SK-N-SH (cell line): Measurements from ENCODE around the gene OR52B6. TPM values are rescaled to one million over a fixed set of nuclear protein-coding genes. Genes with fewer than 3 reads are reported as not detected.

Experiments
- CTCF ChIA-PET: fragments of 300-600, 350-600 bp; formaldehyde crosslinking; extraction: SDS; loops from one replicate; lab custom pipeline; 2021; lab: Yijun Ruan, JAX
- POLR2A ChIA-PET: fragments of 350-600 bp; sonication (Branson Sonifier 250); formaldehyde crosslinking; extraction: SDS; loops from one replicate; lab custom pipeline; 2020; ENCODE audit warnings: antibody characterized with exemption, inconsistent platforms; lab: Yijun Ruan, JAX
- DNase-seq: peaks from one replicate; pipeline ENCODE4 v3.0.0; 2012
- H2AFZ ChIP-seq: fragments of 200-600 bp; sonication (generic); 2 replicates; pipeline ENCODE4 v1.8.1; 2016; ENCODE audit warnings: antibody characterized with exemption, mild to moderate bottlenecking, low read depth
- H3F3A ChIP-seq: fragments of 200-600 bp; sonication (generic); replicated peaks from 2 replicates; pipeline ENCODE3; 2016; ENCODE audit warnings: antibody characterized with exemption, mild to moderate bottlenecking; ENCODE audit not compliant: insufficient read depth
- H3K27ac ChIP-seq, 2 experiments: fragments of 200-500 bp in 1 of 2; fragments of 200-600 bp in 1 of 2; sonication (Bioruptor generic) in 1 of 2; sonication (generic), shearing (Covaris generic) in 1 of 2; 2 replicates each; pipeline versions ENCODE4 v1.5.1 to v1.6.1; 2014 to 2016; ENCODE audit warnings: low read depth in 2 of 2, inconsistent platforms in 1 of 2, low read length in 1 of 2, mild to moderate bottlenecking in 1 of 2, mixed read lengths in 1 of 2
- H3K27me3 ChIP-seq: fragments of 200-600 bp; sonication (generic), shearing (Covaris generic); 2 replicates; pipeline ENCODE4 v1.6.1; 2016; ENCODE audit warnings: mixed run types; ENCODE audit not compliant: insufficient read depth
- H3K36me3 ChIP-seq, 2 experiments: fragments of 200-500 bp in 1 of 2; fragments of 200-600 bp in 1 of 2; sonication (Bioruptor generic) in 1 of 2; sonication (generic) in 1 of 2; replicated peaks in 1 of 2; 2 replicates each; pipeline versions ENCODE3 to v1.5.1; 2014 to 2016; ENCODE audit warnings: low read length in 1 of 2, mild to moderate bottlenecking in 1 of 2; ENCODE audit not compliant: insufficient read depth in 2 of 2, control insufficient read depth in 1 of 2
- H3K4me1 ChIP-seq, 2 experiments: fragments of 200-500 bp in 1 of 2; fragments of 200-600 bp in 1 of 2; sonication (Bioruptor generic) in 1 of 2; sonication (generic), shearing (Covaris generic) in 1 of 2; 2 replicates each; pipeline versions ENCODE4 v1.5.1 to v1.6.1; 2014 to 2016; ENCODE audit warnings: low read depth in 1 of 2, low read length in 1 of 2, mixed run types in 1 of 2; ENCODE audit not compliant: insufficient read depth in 2 of 2, control insufficient read depth in 1 of 2
- H3K4me2 ChIP-seq: fragments of 200-600 bp; sonication (generic), shearing (Covaris generic); 2 replicates; pipeline ENCODE4 v1.6.1; 2017; ENCODE audit warnings: mixed run types
- H3K4me3 ChIP-seq, 2 experiments: fragments of 200-500 bp in 1 of 2; fragments of 200-600 bp in 1 of 2; sonication (Bioruptor generic) in 1 of 2; sonication (generic), shearing (Covaris generic) in 1 of 2; 2 replicates each; pipeline versions ENCODE4 v1.5.1 to v1.8.1; 2014 to 2016; ENCODE audit warnings: low read depth in 2 of 2, inconsistent platforms in 1 of 2, low read length in 1 of 2, mild to moderate bottlenecking in 1 of 2, mixed read lengths in 1 of 2, moderate library complexity in 1 of 2
- H3K79me2 ChIP-seq: fragments of 200-600 bp; sonication (generic); 2 replicates; pipeline ENCODE4 v1.8.1; 2017; ENCODE audit warnings: mild to moderate bottlenecking; ENCODE audit not compliant: insufficient read depth
- H3K9ac ChIP-seq: fragments of 200-600 bp; sonication (generic); 2 replicates; pipeline ENCODE4 v1.6.1; 2017; ENCODE audit warnings: mixed run types
- H3K9me2 ChIP-seq: fragments of 200-600 bp; sonication (generic); 2 replicates; pipeline ENCODE4 v1.6.1; 2017; ENCODE audit warnings: mixed run types
- H3K9me3 ChIP-seq: fragments of 200-600 bp; sonication (generic); 2 replicates; pipeline ENCODE4 v1.6.1; 2017; ENCODE audit warnings: mixed run types, mild to moderate bottlenecking, moderate library complexity
- H4K20me1 ChIP-seq: fragments of 200-600 bp; sonication (generic); 2 replicates; pipeline ENCODE4 v1.6.1; 2017; ENCODE audit warnings: mild to moderate bottlenecking, mixed run types; ENCODE audit not compliant: insufficient read depth
- EP300 ChIP-seq, 2 experiments: IDR thresholded peaks; 2 replicates each; pipeline versions ENCODE4 v1.4.0 to v1.6.1; 2012; ENCODE audit warnings: borderline replicate concordance in 1 of 2, low read depth in 1 of 2, low read length in 1 of 2
- JUND ChIP-seq: IDR thresholded peaks from 2 replicates; pipeline ENCODE4 v1.4.0; 2012
- NRF1 ChIP-seq: IDR thresholded peaks from 2 replicates; pipeline ENCODE4 v1.6.1; 2012; ENCODE audit warnings: low read depth, mild to moderate bottlenecking, low read length
- POLR2AphosphoS5 ChIP-seq: IDR thresholded peaks from 2 replicates; pipeline ENCODE4 v1.6.1; 2012; ENCODE audit warnings: low read depth, low read length
- RAD21 ChIP-seq: IDR thresholded peaks from 2 replicates; pipeline ENCODE4 v1.6.1; 2012; ENCODE audit warnings: mild to moderate bottlenecking, low read length
- RFX5 ChIP-seq: IDR thresholded peaks from 2 replicates; pipeline ENCODE4 v1.6.1; 2012; ENCODE audit warnings: mild to moderate bottlenecking, improper control_type of control experiment, low read length
- RXRA ChIP-seq: IDR thresholded peaks from 2 replicates; pipeline ENCODE4 v1.4.0; 2012; ENCODE audit warnings: low read depth, mild to moderate bottlenecking, borderline replicate concordance
- SMC3 ChIP-seq: IDR thresholded peaks from 2 replicates; pipeline ENCODE4 v1.6.1; 2012; ENCODE audit warnings: low read depth, low read length, improper control_type of control experiment
- TAF1 ChIP-seq: IDR thresholded peaks from 2 replicates; pipeline ENCODE4 v1.6.1; 2012; ENCODE audit warnings: low read depth, mild to moderate bottlenecking, low read length, moderate library complexity, borderline replicate concordance
- TCF12 ChIP-seq: IDR thresholded peaks from 2 replicates; pipeline ENCODE4 v1.4.0; 2012
- USF1 ChIP-seq: IDR thresholded peaks from 2 replicates; pipeline ENCODE4 v1.4.0; 2012; ENCODE audit warnings: low read depth, borderline replicate concordance
- ZBTB33 ChIP-seq: IDR thresholded peaks from 2 replicates; pipeline ENCODE4 v1.4.0; 2012; ENCODE audit warnings: low read depth, borderline replicate concordance
- WGBS: methylation state at CpG from one replicate; pipeline ENCODE4 v1.1.6; 2017; ENCODE audit warnings: low lambda C conversion rate; 5-methylcytosine and 5-hydroxymethylcytosine counted together
- polyA plus RNA-seq, 3 experiments: library from polyadenylated mRNA; depleted of rRNA; stranded (reverse); fragments of >200 nt; gene quantifications; 2 replicates each; pipeline ENCODE4 v1.2.3, GENCODE V29; 2012

OR52B6 gene
- polyA plus RNA-seq, 1 of the 3 experiments (the other 2 are of a cell fraction) = not detected

GRCh38 chr11:5608808-5609207 is 28.1 kb downstream of the OR52B6 start:
- Histone ChIP-seq H3K4me1 (peaks cover 0 to 3% of the 10 kb centered on the region in 2 experiments; a peak in 1 of 4 replicates), H3K9ac (no peak overlapping the region), H3K4me2 (no peak overlapping the region), H2AFZ (no peak overlapping the region), H3K27ac (no peak overlapping the region), H3K27me3 (peaks cover 49% of the 10 kb centered on the region), H3K9me2 (no peaks in the 10 kb centered on the region), H4K20me1 (no peaks in the 10 kb centered on the region), H3K9me3 (no peaks in the 10 kb centered on the region), H3K79me2 (no peaks in the 10 kb centered on the region), H3K36me3 (no peaks in the 10 kb centered on the region), H3F3A (no peaks in the 10 kb centered on the region), H3K4me3 (no peak overlapping the region)
- ChIA-PET POLR2A (no interaction called here), CTCF (no interaction called here)
- WGBS = 9% methylated on average over 6 of the region's 6 CpGs
- no peak for DNase-seq
- TF ChIP-seq EP300 (IDR thresholded peaks at IDR 0.05; ENCODE audit: borderline replicate concordance in 1 of 2, low read depth in 1 of 2, low read length in 1 of 2) (no peak), NRF1 (no peak), POLR2AphosphoS5 (no peak), ZBTB33 (no peak), TAF1 (no peak)

GRCh38 chr11:5610446-5610845 is 29.8 kb downstream of the OR52B6 start:
- POLR2A ChIA-PET = no interaction called here
- Histone ChIP-seq H3K27ac (no peak overlapping the region), H2AFZ (no peak overlapping the region), H3K9me2 (no peaks in the 10 kb centered on the region), H3K4me3 (no peak overlapping the region), H3K79me2 (no peaks in the 10 kb centered on the region), H3K27me3 (peaks cover 35% of the 10 kb centered on the region; the same call in 1 of the 2 replicates), H3K9me3 (no peaks in the 10 kb centered on the region), H4K20me1 (no peaks in the 10 kb centered on the region), H3K9ac (no peak overlapping the region), H3K4me2 (no peak overlapping the region), H3F3A (no peaks in the 10 kb centered on the region), H3K4me1 (peaks cover 0 to 3% of the 10 kb centered on the region in 2 experiments; a peak in 1 of 4 replicates), H3K36me3 (no peaks in the 10 kb centered on the region)
- CTCF ChIA-PET = no interaction called here
- DNase-seq = no peak
- WGBS = 12% methylated on average over 5 of the region's 5 CpGs
- no peak for TF ChIP-seq RFX5
- TF ChIP-seq RXRA = no peak
- no peak for TF ChIP-seq POLR2AphosphoS5
- no peak for TF ChIP-seq TCF12
- TF ChIP-seq RAD21 = no peak
- TF ChIP-seq EP300 (IDR thresholded peaks at IDR 0.05; ENCODE audit: borderline replicate concordance in 1 of 2, low read depth in 1 of 2, low read length in 1 of 2) = no peak
- no peak for TF ChIP-seq USF1
- TF ChIP-seq SMC3 = no peak
- no peak for TF ChIP-seq JUND
- no peak for TF ChIP-seq ZBTB33
